CD14-positive monocyte (primary cell): Measurements from ENCODE around the gene ANAPC16. TPM values are rescaled to one million over a fixed set of nuclear protein-coding genes. Genes with fewer than 3 reads are reported as not detected.
A peak's percentile ranks its signal among the peaks of the same experiment; 100 is the strongest.

Source experiments
- DNase-seq, 3 donors: peaks; one replicate each; pipeline ENCODE4 v3.0.0-alpha.2; 2011 to 2022
- H2AFZ ChIP-seq: 2 replicates; pipeline ENCODE4 v1.6.0; 2012; ENCODE audit warnings: mild to moderate bottlenecking, low read depth, low read length, inconsistent platforms; ENCODE audit not compliant: insufficient read depth, poor library complexity, severe bottlenecking
- H3K27ac ChIP-seq, 2 donors: 1 replicate in 1 of 2; 2 replicates in 1 of 2; pipeline ENCODE4 v1.5.1; 2012 to 2013; ENCODE audit warnings: low read length in 2 of 2, control low read depth in 1 of 2, inconsistent platforms in 1 of 2, low read depth in 1 of 2, mild to moderate bottlenecking in 1 of 2
- H3K27me3 ChIP-seq, 2 donors: one replicate each; pipeline versions ENCODE4 v1.6.0 to v1.6.1; 2011 to 2013; ENCODE audit warnings: low read length in 2 of 2; ENCODE audit not compliant: control insufficient read depth in 2 of 2, insufficient read depth in 2 of 2
- H3K36me3 ChIP-seq, 2 donors: replicated peaks in 1 of 2; 1 replicate in 1 of 2; 2 replicates in 1 of 2; pipeline versions ENCODE4 v1.5.1 to v1.6.1; 2012 to 2013; ENCODE audit warnings: low read length in 2 of 2, control low read depth in 1 of 2, inconsistent platforms in 1 of 2, mild to moderate bottlenecking in 1 of 2; ENCODE audit not compliant: insufficient read depth in 2 of 2, control insufficient read depth in 1 of 2
- H3K4me1 ChIP-seq, 2 donors: 1 replicate in 1 of 2; 2 replicates in 1 of 2; pipeline versions ENCODE4 v1.5.1 to v1.6.1; 2012 to 2013; ENCODE audit warnings: low read length in 2 of 2, control low read depth in 1 of 2, inconsistent platforms in 1 of 2, mild to moderate bottlenecking in 1 of 2, moderate library complexity in 1 of 2; ENCODE audit not compliant: insufficient read depth in 2 of 2, control insufficient read depth in 1 of 2
- H3K4me2 ChIP-seq: replicated peaks from 2 replicates; pipeline ENCODE3; 2012; ENCODE audit warnings: low read length, moderate library complexity, mild to moderate bottlenecking; ENCODE audit not compliant: poor library complexity, severe bottlenecking; ENCODE audit errors: extremely low read depth
- H3K4me3 ChIP-seq, 3 experiments: fragments of 200-600 bp in 1 of 3; sonication (generic) in 1 of 3; replicated peaks in 1 of 3; 1 replicate in 2 of 3; 2 replicates in 1 of 3; pipeline ENCODE4 v1.5.1; 2011 to 2013; ENCODE audit warnings: low read length in 3 of 3, mild to moderate bottlenecking in 3 of 3, control low read depth in 2 of 3, low read depth in 2 of 3, inconsistent platforms in 1 of 3, moderate library complexity in 1 of 3
- H3K79me2 ChIP-seq: 2 replicates; pipeline ENCODE4 v1.6.0; 2012; ENCODE audit warnings: mild to moderate bottlenecking, control low read depth, inconsistent platforms, low read length, moderate library complexity; ENCODE audit not compliant: insufficient read depth
- H3K9ac ChIP-seq: 2 replicates; pipeline ENCODE4 v1.6.0; 2017; ENCODE audit warnings: low read length, mild to moderate bottlenecking; ENCODE audit not compliant: insufficient read depth, poor library complexity, severe bottlenecking
- H3K9me3 ChIP-seq, 2 donors: replicated peaks in 1 of 2; 1 replicate in 1 of 2; 2 replicates in 1 of 2; pipeline versions ENCODE4 v1.5.1 to v1.6.1; 2012 to 2013; ENCODE audit warnings: low read length in 2 of 2, control low read depth in 1 of 2; ENCODE audit not compliant: control insufficient read depth in 1 of 2, insufficient read depth in 1 of 2
- H4K20me1 ChIP-seq: 2 replicates; pipeline ENCODE4 v1.6.0; 2012; ENCODE audit warnings: mild to moderate bottlenecking, low read length, control low read depth, moderate library complexity; ENCODE audit not compliant: insufficient read depth
- H3K27ac Mint-ChIP-seq, 7 donors: one replicate each; pipeline ENCODE4 v1.8.0; 2020; ENCODE audit warnings: mild to moderate bottlenecking in 7 of 7, mixed read lengths in 7 of 7, moderate library complexity in 6 of 7, inconsistent platforms in 2 of 7
- H3K27me3 Mint-ChIP-seq, 3 donors: one replicate each; pipeline ENCODE4 v1.8.0; 2021 to 2022; ENCODE audit warnings: low read depth in 3 of 3, mild to moderate bottlenecking in 3 of 3, mixed read lengths in 3 of 3, moderate library complexity in 3 of 3, inconsistent platforms in 1 of 3
- H3K36me3 Mint-ChIP-seq, 2 donors: one replicate each; pipeline ENCODE4 v1.8.0; 2020; ENCODE audit warnings: mixed read lengths in 2 of 2, inconsistent platforms in 1 of 2, mild to moderate bottlenecking in 1 of 2
- H3K4me1 Mint-ChIP-seq: one replicate; pipeline ENCODE4 v1.8.0; 2020; ENCODE audit warnings: mild to moderate bottlenecking, mixed read lengths
- H3K4me3 Mint-ChIP-seq, 2 donors: one replicate each; pipeline ENCODE4 v1.8.0; 2020; ENCODE audit warnings: mild to moderate bottlenecking in 2 of 2, mixed read lengths in 2 of 2, moderate library complexity in 1 of 2
- H3K9me3 Mint-ChIP-seq, 7 donors: one replicate each; pipeline ENCODE4 v1.8.0; 2020 to 2022; ENCODE audit warnings: mixed read lengths in 7 of 7, mild to moderate bottlenecking in 6 of 7, moderate library complexity in 6 of 7, inconsistent platforms in 2 of 7
- CTCF ChIP-seq: fragments of 200-600 bp; IDR thresholded peaks from one replicate; pipeline ENCODE4 v1.8.0; 2022; ENCODE audit warnings: antibody characterized with exemption, mild to moderate bottlenecking
- WGBS: methylation state at CpG from one replicate; pipeline ENCODE4 v1.1.5; 2013; ENCODE audit warnings: missing lambda C conversion rate; ENCODE audit not compliant: insufficient coverage; 5-methylcytosine and 5-hydroxymethylcytosine counted together
- intact Hi-C, 2 donors: fragments of 100-400 bp; cut with micrococcal nuclease; formaldehyde crosslinking; loops; one replicate each; pipeline versions ENCODE4 v1.15.0 to v1.15.1; 2023
- polyA plus RNA-seq, 3 donors: library from polyadenylated mRNA; depleted of rRNA in 1 of 3; unstranded in 2 of 3; stranded (reverse) in 1 of 3; fragments of 300-500 nt in 2 of 3; fragments of >200 nt in 1 of 3; fragmentation: Illumina TruSeq in 2 of 3; gene quantifications; 1 replicate in 2 of 3; 2 replicates in 1 of 3; pipeline ENCODE4 v1.2.3, GENCODE V29; 2012 to 2021

Gene ANAPC16
- polyA plus RNA-seq, 3 donors, result 65.5 to 167 (median 148) TPM

- H3K4me1 ChIP-seq, result peaks cover 15 to 18% of the 10 kb centered on the region in 2 donors
- H3K9me3 ChIP-seq, result no peaks in the 10 kb centered on the region
- H3K79me2 ChIP-seq, result no peaks in the 10 kb centered on the region
- H4K20me1 ChIP-seq, result no peaks in the 10 kb centered on the region
- no peak overlapping the region for H3K27ac ChIP-seq
- H3K36me3 Mint-ChIP-seq, result peaks cover 12 to 22% of the 10 kb centered on the region in 2 donors
- peaks cover 32% of the 10 kb centered on the region for H3K4me1 Mint-ChIP-seq
- peaks cover 0 to 1% (median 0%) of the 10 kb centered on the region in 7 donors for H3K9me3 Mint-ChIP-seq
- H3K4me2 ChIP-seq, result no peak overlapping the region
- intact Hi-C loops, result no loop called here
- no peak overlapping the region for H2AFZ ChIP-seq
- H3K27me3 Mint-ChIP-seq, result peaks cover 0 to 8% (median 3%) of the 10 kb centered on the region in 3 donors
- no peak overlapping the region for H3K4me3 ChIP-seq
- no peak for TF ChIP-seq CTCF
- H3K36me3 ChIP-seq, result peaks cover 2 to 11% of the 10 kb centered on the region in 2 donors
- H3K27ac Mint-ChIP-seq, result no peak overlapping the region
- DNase-seq, result no peak
- H3K4me3 Mint-ChIP-seq, result no peak overlapping the region
- H3K9ac ChIP-seq, result no peak overlapping the region
- no peaks in the 10 kb centered on the region for H3K27me3 ChIP-seq
- 100% methylated on average over 2 of the region's 8 CpGs for WGBS
Measured at GRCh38 chr10:72241691-72242252, 26.0 kb downstream of the ANAPC16 start.

- no peaks in the 10 kb centered on the region for H3K27me3 ChIP-seq
- Mint-ChIP-seq H3K27ac (peak overlapping the region in 2 of 7 donors; percentile 10 to 21), H3K4me1 (peaks cover 32% of the 10 kb centered on the region), H3K4me3 (peak overlapping the region in 1 of 2 donors; percentile 2), H3K9me3 (peaks cover 0 to 1% (median 0%) of the 10 kb centered on the region in 7 donors), H3K36me3 (peaks cover 8 to 13% of the 10 kb centered on the region in 2 donors), H3K27me3 (peaks cover 0 to 8% (median 3%) of the 10 kb centered on the region in 3 donors)
- H3K36me3 ChIP-seq, result peaks cover 0 to 3% of the 10 kb centered on the region in 2 donors
- no peaks in the 10 kb centered on the region for H3K79me2 ChIP-seq
- no peak overlapping the region for H2AFZ ChIP-seq
- no peak for TF ChIP-seq CTCF
- H3K27ac ChIP-seq, result no peak overlapping the region
- no peaks in the 10 kb centered on the region for H4K20me1 ChIP-seq
- peaks cover 15 to 18% of the 10 kb centered on the region in 2 donors for H3K4me1 ChIP-seq
- no peak overlapping the region for H3K4me3 ChIP-seq
- no peak for DNase-seq
- 36% methylated on average over 4 of the region's 4 CpGs for WGBS
- intact Hi-C loops, result no loop called here
- no peak overlapping the region for H3K9ac ChIP-seq
- no peak overlapping the region for H3K4me2 ChIP-seq
- H3K9me3 ChIP-seq, result no peaks in the 10 kb centered on the region
Measured at GRCh38 chr10:72242675-72243074, 26.9 kb downstream of the ANAPC16 start.
